HG02588 (cell line): ENCODE data around the gene POLR2J.
A peak's percentile ranks its signal among the peaks of the same experiment; 100 is the strongest.

ENCODE experiments used
- ATAC-seq: cut with Tn5 transposase; IDR thresholded peaks from one replicate; pipeline ENCODE4 v1.9.1; 2021; ENCODE audit warnings: mild to moderate bottlenecking, moderate library complexity; ENCODE audit not compliant: unreplicated experiment

Gene POLR2J

GRCh38 chr7:102444961-102445673 lies 33.6 kb downstream of the POLR2J start:
- peak; percentile 46 for ATAC-seq

- no peak for ATAC-seq
Measured at GRCh38 chr7:102439963-102440795, 38.5 kb downstream of the POLR2J start.

GRCh38 chr7:102436118-102436517 lies 42.6 kb downstream of the POLR2J start:
- no peak for ATAC-seq

GRCh38 chr7:102434039-102434486 lies 44.7 kb downstream of the POLR2J start:
- ATAC-seq: no peak

DNA sequence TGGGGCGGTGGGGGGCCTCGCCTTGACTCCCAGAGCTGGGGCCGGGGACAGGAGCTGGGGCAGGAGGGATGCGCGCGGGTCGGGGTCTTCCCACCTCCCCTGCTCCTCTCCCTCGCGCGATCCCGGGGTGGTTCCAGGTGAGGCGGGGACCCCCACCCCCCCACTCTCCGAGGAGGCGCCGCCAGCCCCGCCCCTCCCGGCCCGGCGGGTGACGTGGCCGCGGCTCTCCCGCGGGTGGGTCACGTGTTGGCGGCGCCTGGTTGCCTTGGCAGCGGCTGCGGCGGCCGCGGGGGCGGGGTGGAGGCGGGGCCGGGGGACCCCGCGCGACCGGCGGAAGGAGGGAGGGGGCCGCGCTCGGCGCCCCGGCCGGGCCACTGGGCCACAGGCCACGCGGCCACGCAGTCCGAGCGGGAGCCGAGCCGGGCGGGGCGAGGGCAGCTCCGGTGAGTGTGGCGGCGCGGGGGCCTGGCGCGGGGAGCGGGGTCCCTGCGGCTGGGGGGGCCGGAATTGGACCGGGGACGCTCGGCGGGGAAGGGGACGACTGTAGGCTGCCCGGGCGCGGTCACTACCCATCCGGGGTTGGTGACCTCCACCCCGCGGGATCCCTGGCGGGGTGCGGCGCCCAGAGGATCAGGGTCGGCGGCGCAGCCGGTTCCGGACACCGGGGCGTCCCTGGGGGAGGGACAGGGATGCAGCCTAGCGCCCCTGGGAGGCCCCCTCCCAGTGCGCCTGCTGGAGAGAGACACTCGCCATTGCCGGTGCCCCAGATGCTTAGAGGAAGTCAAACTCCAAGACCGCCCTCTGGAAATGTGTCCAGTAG lies 45.3 kb downstream of the POLR2J start, which contains the start of gene ORAI2:
Gene ORAI2, plus strand, starts transcription at position 357 of the 820 bp plus-strand sequence. CDS start 5,382 bp downstream, outside the sequence.
- peak; percentile 68 for ATAC-seq

- peak; percentile 24 for ATAC-seq
Measured at GRCh38 chr7:102432442-102433218, 46.1 kb downstream of the POLR2J start.

- no peak for ATAC-seq
Measured at GRCh38 chr7:102431617-102432298, 47.0 kb downstream of the POLR2J start.

DNA sequence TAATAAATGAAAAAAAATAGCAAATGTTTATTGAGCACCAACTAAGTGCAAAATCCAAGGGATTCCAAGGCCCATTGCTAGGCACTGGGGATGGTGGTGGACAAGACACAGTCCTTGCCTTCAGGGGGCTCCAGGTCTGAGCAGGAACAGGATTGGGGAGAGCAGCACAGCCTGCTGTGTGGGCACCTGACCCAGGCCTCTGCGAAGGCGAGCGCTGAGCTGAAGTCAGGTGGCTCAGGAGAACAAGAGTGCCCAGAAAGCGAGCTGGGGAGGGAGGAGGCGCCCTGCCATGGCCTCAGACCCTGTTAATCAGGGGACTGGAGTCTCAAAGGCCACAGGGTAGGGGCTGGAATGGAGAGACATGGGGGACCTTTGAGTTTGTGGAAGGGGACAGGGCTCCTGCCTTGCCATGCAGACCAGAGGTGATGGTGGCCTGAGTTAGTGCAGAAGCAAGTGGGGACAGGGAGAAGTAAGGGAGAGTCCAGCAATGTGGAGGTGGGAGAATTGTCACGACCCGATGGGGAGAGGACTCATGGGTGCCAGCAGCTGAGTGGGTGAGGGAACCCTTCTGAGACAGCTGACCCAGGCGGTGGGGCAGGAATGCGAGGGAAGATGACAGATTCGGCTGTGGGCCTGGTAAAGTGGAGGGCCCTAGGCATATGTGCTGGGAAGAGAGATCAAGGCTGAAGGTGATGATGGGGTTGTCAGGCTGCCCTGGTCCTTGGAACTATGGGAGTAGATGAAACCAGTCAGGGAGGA lies 49.4 kb downstream of the POLR2J start:
- no peak for ATAC-seq

GRCh38 chr7:102427019-102427405 lies 51.7 kb downstream of the POLR2J start:
- ATAC-seq: no peak

GRCh38 chr7:102426268-102427018 lies 52.3 kb downstream of the POLR2J start:
- peak; percentile 61 for ATAC-seq

- peak; percentile 52 for ATAC-seq
Measured at GRCh38 chr7:102425639-102426267, 53.0 kb downstream of the POLR2J start.

GRCh38 chr7:102424787-102425218 lies 53.9 kb downstream of the POLR2J start:
- ATAC-seq: no peak

DNA sequence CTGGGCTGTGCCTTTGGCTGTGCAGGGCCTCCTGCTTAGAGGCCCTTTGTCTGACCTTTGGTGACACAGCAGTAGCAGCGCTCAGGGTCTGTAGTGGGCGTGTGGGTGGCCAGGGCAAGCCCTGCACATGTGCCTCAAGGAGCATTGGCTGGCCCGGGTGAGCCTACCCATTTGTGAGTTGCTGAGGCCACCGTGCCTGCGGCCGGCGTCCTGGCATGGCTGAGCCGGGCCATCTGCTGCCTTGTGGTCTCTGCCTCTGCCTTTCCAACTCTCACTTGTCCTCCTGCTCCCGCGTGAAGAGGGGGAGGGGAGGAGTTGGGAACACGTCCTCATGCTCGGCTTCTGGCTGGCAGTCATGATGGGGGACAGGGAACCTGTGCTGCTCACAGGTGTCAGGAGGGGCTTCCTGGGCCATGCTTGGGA lies 54.6 kb downstream of the POLR2J start:
- no peak for ATAC-seq
